ENCODE results near the gene SOHLH1. TPM values are rescaled to one million over a fixed set of nuclear protein-coding genes. Genes with fewer than 3 reads are reported as not detected.

Gene SOHLH1
- total and polyA plus RNA-seq, 2 of the 13 experiments (the other 11 are each of a cell fraction or from before 2014, with no cell fraction given), result 0.15 TPM

- no peak overlapping the region for H3K4me3 ChIP-seq (replicated peaks in 1 of 3; ENCODE audit: insufficient read depth in 1 of 3, low read depth in 2 of 3, low read length in 3 of 3)
Measured at GRCh38 chr9:135647884-135648283, 51.4 kb downstream of the SOHLH1 start.

GRCh38 chr9:135644631-135645218, 54.6 kb downstream of the SOHLH1 start:
- Histone ChIP-seq H2AFZ (ENCODE audit: low read length) (no peak overlapping the region), H3K9me3 (ENCODE audit: low read length) (peaks cover 57% of the 10 kb centered on the region), H3K4me2 (ENCODE audit: low read depth, low read length) (no peak overlapping the region), H3K27ac (ENCODE audit: extremely low read length, insufficient read depth, low read length) (no peak overlapping the region), H3K79me2 (ENCODE audit: insufficient read depth, low read length) (no peaks in the 10 kb centered on the region), H3K4me1 (ENCODE audit: insufficient read depth, low read length) (no peaks in the 10 kb centered on the region), H3K27me3 (ENCODE audit: control insufficient read depth in 1 of 2, insufficient read depth in 2 of 2, low read length in 2 of 2) (no peaks in the 10 kb centered on the region; a peak in 1 of 5 replicates), H3K4me3 (replicated peaks in 1 of 3; ENCODE audit: insufficient read depth in 1 of 3, low read depth in 2 of 3, low read length in 3 of 3) (no peak overlapping the region), H3K9ac (ENCODE audit: insufficient read depth, low read depth, low read length) (no peak overlapping the region), H3K36me3 (replicated peaks in 1 of 2; ENCODE audit: control insufficient read depth in 1 of 2, insufficient read depth in 2 of 2, low read length in 2 of 2) (no peaks in the 10 kb centered on the region), H4K20me1 (ENCODE audit: insufficient read depth, low read length) (no peaks in the 10 kb centered on the region)
- no peak for FAIRE-seq
- POLR2A ChIA-PET, result no interaction called here
- BruUV-seq (replicated peaks), result no TSS peak
- ATAC-seq, result no peak
- TF ChIP-seq GABPA (IDR thresholded peaks at IDR 0.05; ENCODE audit: low read depth, low read length) (no peak), GABPA (CRISPR knock-in tag; IDR thresholded peaks at IDR 0.05; ENCODE audit: low read depth) (no peak), ZNF562 (CRISPR knock-in tag; IDR thresholded peaks at IDR 0.05; ENCODE audit: borderline replicate concordance) (0 out of 2 replicates have a peak, but pooled peaks have one; percentile 48)
- DNase-seq (ENCODE audit: low spot score), result no peak
- 6% methylated on average over 5 of the region's 5 CpGs for WGBS (ENCODE audit: low lambda C conversion rate)
- CTCF ChIA-PET (ENCODE audit: low intra/inter-chr PET ratio, low total read pairs), result no interaction called here
- intact Hi-C loops (cut with micrococcal nuclease; ENCODE audit: unreplicated experiment), result no loop called here
- in situ Hi-C loops (cut with HindIII; ENCODE audit: extremely low pct_ligation_motif_present, low pct_unique_long_range_greater_than_20kb), result no loop called here

More at GRCh38 chr9:135647884-135648283, 51.4 kb downstream of the SOHLH1 start:
- in situ Hi-C loops (cut with HindIII; ENCODE audit: extremely low pct_ligation_motif_present, low pct_unique_long_range_greater_than_20kb) (no loop called here), intact Hi-C loops (cut with micrococcal nuclease; ENCODE audit: unreplicated experiment) (no loop called here)
- H2AFZ ChIP-seq (ENCODE audit: low read length), result no peak overlapping the region
- ATAC-seq (no peak), DNase-seq (ENCODE audit: low spot score) (no peak), FAIRE-seq (no peak)
- H3K27me3 ChIP-seq (ENCODE audit: control insufficient read depth in 1 of 2, insufficient read depth in 2 of 2, low read length in 2 of 2), result peaks cover 0 to 1% of the 10 kb centered on the region in 2 experiments; a peak in 2 of 5 replicates
- no peaks in the 10 kb centered on the region for H3K4me1 ChIP-seq (ENCODE audit: insufficient read depth, low read length)
- no peaks in the 10 kb centered on the region for H3K36me3 ChIP-seq (replicated peaks in 1 of 2; ENCODE audit: control insufficient read depth in 1 of 2, insufficient read depth in 2 of 2, low read length in 2 of 2)
- no peak overlapping the region for H3K4me2 ChIP-seq (ENCODE audit: low read depth, low read length)
- ChIA-PET CTCF (ENCODE audit: low intra/inter-chr PET ratio, low total read pairs) (no interaction called here), POLR2A (no interaction called here)
- TF ChIP-seq FOXP4 (CRISPR knock-in tag; IDR thresholded peaks at IDR 0.05) (no peak), ZNF562 (CRISPR knock-in tag; IDR thresholded peaks at IDR 0.05; ENCODE audit: borderline replicate concordance) (peak; percentile 72; the same call in 1 of the 2 replicates)
- BruUV-seq (replicated peaks), result no TSS peak
- H3K27ac ChIP-seq (ENCODE audit: extremely low read length, insufficient read depth, low read length), result no peak overlapping the region
- 1% methylated on average over 4 of the region's 4 CpGs for WGBS (ENCODE audit: low lambda C conversion rate)
- H3K9me3 ChIP-seq (ENCODE audit: low read length), result peaks cover 62% of the 10 kb centered on the region
- no peaks in the 10 kb centered on the region for H4K20me1 ChIP-seq (ENCODE audit: insufficient read depth, low read length)
- no peak overlapping the region for H3K9ac ChIP-seq (ENCODE audit: insufficient read depth, low read depth, low read length)
- no peaks in the 10 kb centered on the region for H3K79me2 ChIP-seq (ENCODE audit: insufficient read depth, low read length)

Other genes starting within 250 kb of the SOHLH1 start
- gene PPP1R26, start 219.7 kb downstream of the SOHLH1 start, total RNA-seq (2016; rRNA removed; fragmentation: Illumina TruSeq; extraction: Trizol), result 7.1 and 11.6 TPM in 2 replicates
- 8.6 and 11.9 TPM in 2 replicates for gene PPP1R26, start 219.7 kb downstream of the SOHLH1 start, polyA plus RNA-seq (2011; rRNA removed)
- 44.4 and 48.6 TPM in 2 replicates for gene MRPS2, start 198.8 kb downstream of the SOHLH1 start, total RNA-seq (2016; rRNA removed; fragmentation: Illumina TruSeq; extraction: Trizol)
- gene MRPS2, start 198.8 kb downstream of the SOHLH1 start, polyA plus RNA-seq (2011; rRNA removed), result 86.7 and 98.3 TPM in 2 replicates
- gene LCN1, start 178.0 kb downstream of the SOHLH1 start, total RNA-seq (2016; rRNA removed; fragmentation: Illumina TruSeq; extraction: Trizol), result not detected in 2 replicates
- not detected in 2 replicates for gene LCN1, start 178.0 kb downstream of the SOHLH1 start, polyA plus RNA-seq (2011; rRNA removed)
- gene OBP2A, start 153.4 kb downstream of the SOHLH1 start, total RNA-seq (2016; rRNA removed; fragmentation: Illumina TruSeq; extraction: Trizol), result not detected in 2 replicates
- 0.20 and 0.32 TPM in 2 replicates for gene OBP2A, start 153.4 kb downstream of the SOHLH1 start, polyA plus RNA-seq (2011; rRNA removed)
- 0.38 and 0.75 TPM in 2 replicates for gene PAEP, start 137.7 kb downstream of the SOHLH1 start, total RNA-seq (2016; rRNA removed; fragmentation: Illumina TruSeq; extraction: Trizol)
- gene PAEP, start 137.7 kb downstream of the SOHLH1 start, polyA plus RNA-seq (2011; rRNA removed), result 10.8 and 24.4 TPM in 2 replicates
- not detected in 2 replicates for gene GLT6D1, start 59.9 kb downstream of the SOHLH1 start, total RNA-seq (2016; rRNA removed; fragmentation: Illumina TruSeq; extraction: Trizol)
- gene GLT6D1, start 59.9 kb downstream of the SOHLH1 start, polyA plus RNA-seq (2011; rRNA removed), result not detected in 2 replicates
- gene LCN9, start 36.2 kb downstream of the SOHLH1 start, total RNA-seq (2016; rRNA removed; fragmentation: Illumina TruSeq; extraction: Trizol), result not detected in 2 replicates
- gene LCN9, start 36.2 kb downstream of the SOHLH1 start, polyA plus RNA-seq (2011; rRNA removed), result not detected in 2 replicates
- not detected in 2 replicates for gene KCNT1, start 2.7 kb upstream of the SOHLH1 start, total RNA-seq (2016; rRNA removed; fragmentation: Illumina TruSeq; extraction: Trizol)
- not detected in 2 replicates for gene KCNT1, start 2.7 kb upstream of the SOHLH1 start, polyA plus RNA-seq (2011; rRNA removed)
- gene CAMSAP1, start 208.1 kb upstream of the SOHLH1 start, total RNA-seq (2016; rRNA removed; fragmentation: Illumina TruSeq; extraction: Trizol), result 10.2 and 12.4 TPM in 2 replicates
- 3.8 and 4.1 TPM in 2 replicates for gene CAMSAP1, start 208.1 kb upstream of the SOHLH1 start, polyA plus RNA-seq (2011; rRNA removed)

Data from HepG2 (cell line).